Activated T-helper 1 cell treated with Interleukin-2 at 50 U/mL for 16 hours (primary cell): ENCODE data around the gene ABCC1.
"Not testable (repeated sequence)": the region's sequence is repeated elsewhere in the genome, so short reads cannot be mapped to it uniquely, and the experiment has no call there.

Experiments used
- DNase-seq: peaks from one replicate; pipeline ENCODE4 v3.0.0-alpha.2; 2020; ENCODE audit warnings: low read depth

Gene ABCC1

GRCh38 chr16:15949210-15950160 is at the start of gene ABCC1:
ABCC1 (plus strand) TSS chr16:15949616; CDS start chr16:15949752, 136 bp downstream.
- DNase-seq, result peak; percentile 40

DNA sequence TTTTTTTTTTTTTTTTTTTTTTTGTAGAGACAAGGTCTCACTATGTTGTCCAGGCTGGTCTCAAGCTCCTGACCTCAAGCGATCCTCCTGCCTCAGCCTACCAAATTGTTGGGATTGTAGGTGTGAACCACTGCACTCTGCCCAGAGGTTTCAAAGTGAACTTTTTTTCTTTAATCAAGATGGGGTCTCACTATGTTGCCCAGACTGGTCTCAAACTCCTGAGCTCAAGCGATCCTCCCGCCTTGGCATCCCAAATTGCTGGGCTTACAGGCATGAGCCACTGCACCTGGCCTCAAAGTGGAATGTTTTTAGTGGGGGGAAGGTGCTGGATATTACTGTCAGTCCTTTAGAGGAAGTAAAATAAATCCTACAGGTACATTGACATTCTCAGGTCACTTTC is 49.1 kb upstream of the ABCC1 start:
- DNase-seq, result no peak

DNA sequence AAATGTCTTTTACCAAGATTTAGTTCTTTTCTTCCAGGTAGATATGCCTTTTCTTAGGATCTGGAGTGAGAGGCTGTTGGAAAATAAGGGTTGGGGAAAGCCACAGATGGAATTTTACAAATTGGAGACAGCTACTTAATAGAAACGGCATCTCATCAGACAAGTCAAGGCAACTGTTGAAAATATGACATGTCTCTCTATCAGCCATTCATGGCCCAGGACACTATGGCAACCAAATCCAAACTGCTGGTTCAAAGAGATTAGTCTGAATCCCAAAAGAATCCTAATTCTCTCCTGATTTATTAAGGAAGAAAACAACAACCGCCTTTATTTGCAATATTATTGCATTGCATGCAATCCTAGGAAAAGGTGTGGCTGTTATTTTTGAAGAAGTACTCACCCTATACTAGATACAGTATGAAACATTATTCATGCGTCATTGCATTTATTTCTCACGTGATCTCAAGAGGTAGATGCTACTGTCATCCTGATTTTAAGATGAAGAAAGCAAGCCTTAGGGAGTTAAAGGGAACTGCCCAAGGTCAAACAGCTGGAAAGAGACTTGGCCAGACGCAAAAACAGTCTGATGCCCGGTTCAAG is 48.4 kb upstream of the ABCC1 start:
- DNase-seq, result no peak

DNA sequence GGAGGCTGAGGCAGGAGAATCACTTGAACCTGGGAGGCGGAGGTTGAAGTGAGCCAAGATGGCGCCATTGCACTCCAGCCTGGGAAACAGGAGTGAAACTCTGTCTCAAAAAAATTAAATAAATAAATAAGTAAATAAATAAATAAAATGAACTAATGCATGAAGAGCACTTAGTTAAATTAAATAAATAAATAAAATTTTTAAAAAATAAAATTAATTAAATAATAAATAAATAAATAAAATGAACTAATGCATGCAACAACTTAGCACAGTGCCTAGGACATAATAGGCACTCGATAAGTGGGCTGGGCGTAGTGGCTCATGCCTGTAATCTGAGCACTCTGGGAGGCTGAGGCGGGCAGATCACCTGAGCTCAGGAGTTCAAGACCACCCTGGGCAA is 45.5 kb upstream of the ABCC1 start:
- no peak for DNase-seq

DNA sequence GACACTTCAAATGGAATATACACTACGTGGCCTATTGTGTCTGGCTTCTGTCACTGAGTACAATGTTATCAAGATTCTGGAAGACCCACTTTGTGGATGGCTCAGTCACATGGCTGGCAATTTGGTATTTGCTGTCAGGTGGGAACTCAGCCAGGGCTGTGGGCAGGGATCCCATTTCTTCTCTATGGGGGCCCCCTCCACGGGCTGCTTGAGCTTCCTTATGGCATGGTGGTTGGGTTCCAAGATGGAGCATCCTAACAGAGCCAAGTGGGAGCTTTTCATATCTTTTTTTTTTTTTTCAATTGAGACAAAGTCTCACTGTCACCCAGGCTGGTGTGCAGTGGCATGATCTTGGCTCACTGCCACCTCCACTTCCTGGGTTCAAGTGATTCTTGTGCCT is 43.0 kb upstream of the ABCC1 start:
- no peak for DNase-seq

DNA sequence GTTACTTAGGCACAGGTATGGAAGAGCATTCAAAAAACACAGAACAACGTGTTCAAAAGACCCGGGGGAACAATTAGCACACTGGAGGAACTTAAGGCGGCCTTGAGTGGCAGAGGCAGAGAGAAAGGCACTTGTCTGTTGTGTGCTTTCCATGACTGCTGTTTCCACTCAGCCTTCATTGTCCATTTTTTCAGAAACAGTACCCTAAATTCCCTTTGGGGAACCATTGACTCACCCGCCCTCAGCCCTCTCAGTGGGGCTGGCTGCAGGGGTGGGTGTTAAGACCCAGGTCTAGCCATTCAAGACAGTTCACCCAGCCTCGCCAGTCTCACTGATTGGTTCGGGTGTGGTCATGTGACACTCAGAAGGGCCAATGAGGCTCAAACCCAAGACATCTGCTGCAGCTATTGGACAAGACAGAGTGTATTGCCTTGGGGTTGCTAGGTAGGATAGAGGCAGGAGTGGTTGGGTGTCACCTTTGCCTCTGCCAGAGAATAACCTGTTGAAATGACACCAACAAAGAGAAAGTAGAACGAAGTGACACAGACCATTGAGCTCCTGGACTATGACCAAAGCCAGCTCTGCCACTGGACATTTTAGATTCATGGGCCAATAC is 41.4 kb upstream of the ABCC1 start:
- DNase-seq, result no peak

- DNase-seq, result no peak
Measured at GRCh38 chr16:15911198-15911597, 38.2 kb upstream of the ABCC1 start.

GRCh38 chr16:15913046-15913698 is 36.2 kb upstream of the ABCC1 start:
- DNase-seq, result no peak

DNA sequence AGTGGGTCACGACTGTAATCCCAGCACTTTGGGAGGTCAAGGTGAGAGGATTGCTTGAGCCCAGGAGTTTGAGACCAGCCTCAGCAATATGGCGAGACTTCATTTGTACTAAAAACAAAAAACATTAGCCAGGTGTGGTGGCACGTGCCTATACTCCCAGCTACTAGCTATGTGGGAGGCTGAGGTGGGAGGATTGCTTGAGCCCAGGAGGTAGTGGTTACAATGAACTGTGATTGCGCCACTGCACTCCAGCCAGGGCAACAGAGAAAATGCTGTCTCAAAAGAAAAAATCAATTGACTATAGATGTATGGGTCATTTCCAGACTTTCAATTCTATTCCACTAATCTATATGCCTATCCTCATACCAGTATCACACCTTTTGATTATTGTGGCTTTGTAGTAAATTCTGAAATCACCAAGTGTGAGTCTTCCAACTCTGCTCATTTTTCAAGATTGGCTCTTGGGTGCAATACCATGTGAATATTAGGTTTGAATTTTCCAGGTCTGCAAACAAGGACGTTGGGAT is 33.8 kb upstream of the ABCC1 start:
- no peak for DNase-seq

DNA sequence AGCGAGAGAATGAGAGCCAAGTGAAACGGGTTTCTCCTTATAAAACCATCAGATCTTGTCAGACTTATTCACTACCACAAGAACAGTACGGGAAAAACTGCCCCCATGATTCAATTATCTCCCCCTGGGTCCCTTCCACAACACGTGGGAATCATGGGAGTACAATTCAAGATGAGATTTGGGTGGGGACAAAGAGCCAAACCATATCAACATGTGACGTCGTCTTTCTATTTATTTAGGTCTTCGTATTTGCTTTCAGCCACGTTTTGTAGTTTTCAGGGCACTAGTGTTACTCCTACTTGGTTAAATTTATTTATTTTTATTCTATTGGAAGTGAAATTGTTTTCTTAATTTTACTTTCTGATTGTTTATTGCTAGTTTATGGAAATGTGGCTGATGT is 33.1 kb upstream of the ABCC1 start:
- DNase-seq, result no peak

GRCh38 chr16:15918314-15918713 is 31.1 kb upstream of the ABCC1 start:
- DNase-seq, result not testable (repeated sequence)

DNA sequence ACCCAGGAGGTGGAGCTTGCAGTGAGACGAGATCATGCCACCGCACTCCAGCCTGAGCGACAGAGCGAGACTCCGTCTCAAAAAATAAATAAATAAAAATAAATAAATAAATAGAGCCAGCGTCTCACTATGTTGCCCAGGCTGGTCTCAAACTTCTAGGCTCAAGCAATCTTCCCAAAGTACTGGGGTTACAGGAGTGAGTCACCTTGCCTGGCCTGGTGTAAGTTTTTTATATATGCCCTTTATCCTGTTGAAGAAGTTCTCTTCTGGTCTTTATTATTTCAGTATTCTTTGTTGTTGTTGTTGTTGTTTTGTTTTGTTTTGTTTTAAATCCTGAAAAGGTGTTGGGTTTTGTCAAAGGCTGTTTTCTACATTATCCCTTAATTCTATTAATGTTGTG is 30.1 kb upstream of the ABCC1 start:
- no peak for DNase-seq

GRCh38 chr16:15924996-15925395 is 24.4 kb upstream of the ABCC1 start:
- DNase-seq, result no peak

GRCh38 chr16:15925631-15926030 is 23.8 kb upstream of the ABCC1 start:
- DNase-seq, result no peak

DNA sequence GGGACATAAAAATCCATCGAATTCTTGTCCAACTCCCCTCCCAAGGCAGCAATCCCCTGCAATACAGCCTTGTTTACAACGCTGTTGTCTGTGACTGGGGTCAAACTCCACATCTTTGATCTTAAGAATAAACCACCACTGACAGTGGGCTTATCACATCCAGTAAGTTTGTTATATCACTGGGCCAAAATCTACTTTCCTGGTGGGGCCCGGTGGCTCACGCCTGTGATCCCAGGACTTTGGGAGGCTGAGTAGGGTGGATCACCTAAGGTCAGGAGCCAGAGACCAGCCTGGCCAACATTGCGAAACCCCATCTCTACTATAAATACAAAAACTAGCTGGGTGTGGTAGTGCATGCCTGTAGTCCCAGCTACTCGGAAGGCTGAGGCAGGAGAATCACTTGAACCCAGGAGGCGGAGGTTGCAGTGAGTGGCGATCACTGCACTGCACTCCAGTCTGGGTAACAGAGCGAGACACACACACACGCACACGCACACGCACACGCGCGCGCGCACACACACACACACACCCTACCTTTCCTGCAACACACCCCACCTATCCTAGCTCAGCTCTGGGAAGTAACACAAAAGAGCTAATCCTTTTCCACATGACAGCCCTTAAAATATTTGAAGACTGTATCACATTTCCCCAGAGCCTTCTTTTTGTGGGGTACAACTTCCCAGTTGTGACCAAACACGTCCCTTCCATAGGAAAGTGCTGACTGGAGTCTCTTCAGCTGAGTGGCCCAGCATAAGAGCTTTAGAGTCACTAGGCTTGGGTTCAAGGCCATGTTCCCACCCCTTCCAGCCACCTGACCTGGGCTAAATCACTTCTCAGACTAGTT is 20.9 kb upstream of the ABCC1 start:
- DNase-seq, result no peak

DNA sequence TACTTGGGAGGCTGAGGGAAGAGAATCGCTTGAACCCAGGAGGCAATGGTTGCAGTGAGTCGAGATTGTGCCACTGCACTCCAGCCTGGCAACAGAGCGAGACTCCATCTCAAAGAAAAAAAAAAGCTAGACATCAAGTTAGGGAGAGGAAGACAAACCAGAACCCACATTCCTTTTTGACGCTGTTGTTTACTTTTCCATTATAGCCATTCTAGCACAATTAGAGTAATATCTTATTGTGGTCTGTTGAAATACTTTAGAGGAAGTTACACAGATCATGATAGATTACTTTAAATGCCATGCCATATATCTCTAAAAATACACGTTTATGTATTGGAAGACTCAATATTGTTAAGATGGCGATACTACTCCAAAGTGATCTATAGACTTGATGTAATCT is 16.5 kb upstream of the ABCC1 start:
- no peak for DNase-seq

- DNase-seq, result no peak
Measured at GRCh38 chr16:15933781-15934180, 15.6 kb upstream of the ABCC1 start.

GRCh38 chr16:15934991-15935390 is 14.4 kb upstream of the ABCC1 start:
- no peak for DNase-seq

DNA sequence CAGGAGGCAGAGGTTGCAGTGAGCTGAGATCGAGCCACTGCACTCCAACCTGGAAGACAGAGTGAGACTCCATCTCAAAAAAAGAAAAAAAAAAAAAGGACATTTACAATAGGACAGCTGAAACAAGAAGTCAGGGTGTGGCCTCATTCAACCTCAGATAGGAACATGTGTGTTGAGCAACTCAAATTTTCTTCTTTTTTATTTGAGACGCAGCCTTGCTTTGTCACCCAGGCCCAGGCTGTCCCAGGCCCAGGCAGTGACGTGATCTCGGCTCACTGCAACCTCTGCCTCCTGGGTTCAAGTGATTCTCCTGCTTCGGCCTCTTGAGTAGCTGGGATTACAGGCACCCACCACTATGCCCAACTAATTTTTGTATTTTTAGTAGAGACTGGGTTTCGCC is 12.6 kb upstream of the ABCC1 start:
- DNase-seq, result not testable (repeated sequence)

- DNase-seq, result no peak
Measured at GRCh38 chr16:15942931-15943690, 6.3 kb upstream of the ABCC1 start.
